HCT116 (cell line): Measurements from ENCODE around the gene DOK6. TPM values are rescaled to one million over a fixed set of nuclear protein-coding genes. Genes with fewer than 3 reads are reported as not detected.

Experiments used
- ATAC-seq: fragments of 200-7000 bp; cut with Tn5 transposase; 2 replicates; pipeline ENCODE4 v1.9.1; 2020; ENCODE audit warnings: mild to moderate bottlenecking, moderate library complexity
- Bru-seq: library from RNA; stranded (reverse); fragments of 400-500 nt; gene quantifications from one replicate; lab custom pipeline; 2021; lab: Mats Ljungman, UMichigan
- BruChase-seq, 2 experiments: library from RNA; stranded (reverse); fragments of 400-500 nt; gene quantifications; one replicate each; lab custom pipeline; 2021; lab: Mats Ljungman, UMichigan
- BruUV-seq: library from RNA; stranded (reverse); fragments of 400-500 nt; replicated peaks from 2 replicates; lab custom pipeline; 2021; lab: Mats Ljungman, UMichigan
- CTCF ChIA-PET: fragments of 300-600 bp; sonication (Branson Sonifier 250); formaldehyde crosslinking; loops from one replicate; lab custom pipeline; 2021; ENCODE audit warnings: antibody characterized with exemption; lab: Charles Lee
- POLR2A ChIA-PET: fragments of 300-600, 350-600 bp; sonication (Branson Sonifier 250); formaldehyde crosslinking; loops from one replicate; lab custom pipeline; 2021; ENCODE audit warnings: antibody characterized with exemption; lab: Charles Lee
- RAD21 ChIA-PET, 2 experiments: fragments of 300-600 bp; sonication (Branson Sonifier 250); formaldehyde crosslinking; loops; one replicate each; lab custom pipeline; 2023; ENCODE audit warnings: low total read pairs in 2 of 2; ENCODE audit not compliant: uncharacterized antibody in 2 of 2, unreplicated experiment in 2 of 2, low non-redundant PET in 1 of 2; lab: Charles Lee
- DNase-seq: peaks from one replicate; pipeline ENCODE4 v3.0.0-alpha.2; 2010; ENCODE audit warnings: low read depth, low spot score
- H2AFZ ChIP-seq: fragments of 200-600 bp; shearing (Covaris generic), sonication (generic); 2 replicates; pipeline ENCODE4 v1.6.1; 2017; ENCODE audit warnings: low read depth, mixed run types, mixed read lengths, antibody characterized with exemption, low read length; ENCODE audit not compliant: poor library complexity, severe bottlenecking
- H3K27ac ChIP-seq: 2 replicates; pipeline ENCODE4 v1.5.1; 2012; ENCODE audit warnings: low read depth, low read length
- H3K27me3 ChIP-seq: fragments of 200-600 bp; sonication (generic); 2 replicates; pipeline ENCODE4 v1.6.1; 2016; ENCODE audit warnings: mixed run types, low read length, mixed read lengths; ENCODE audit not compliant: insufficient read depth
- H3K36me3 ChIP-seq, 2 experiments: fragments of 200-500 bp in 1 of 2; fragments of 200-600 bp in 1 of 2; sonication (Bioruptor generic) in 1 of 2; sonication (generic) in 1 of 2; 2 replicates each; pipeline versions ENCODE4 v1.5.1 to v1.6.1; 2014 to 2016; ENCODE audit warnings: low read length in 2 of 2, inconsistent platforms in 1 of 2, mixed read lengths in 1 of 2, mixed run types in 1 of 2; ENCODE audit not compliant: insufficient read depth in 2 of 2, control insufficient read depth in 1 of 2
- H3K4me1 ChIP-seq, 2 experiments: fragments of 200-600 bp in 1 of 2; sonication (generic) in 1 of 2; 2 replicates each; pipeline versions ENCODE4 v1.5.1 to v1.6.1; 2012 to 2017; ENCODE audit warnings: low read length in 2 of 2, inconsistent platforms in 1 of 2, mild to moderate bottlenecking in 1 of 2, mixed read lengths in 1 of 2, mixed run types in 1 of 2, moderate library complexity in 1 of 2; ENCODE audit not compliant: insufficient read depth in 2 of 2, control insufficient read depth in 1 of 2
- H3K4me2 ChIP-seq: fragments of 200-600 bp; sonication (generic); 2 replicates; pipeline ENCODE4 v1.6.1; 2017; ENCODE audit warnings: mixed run types, low read length, mixed read lengths
- H3K4me3 ChIP-seq, 2 experiments: fragments of 200-600 bp in 1 of 2; sonication (generic) in 1 of 2; replicated peaks in 1 of 2; 2 replicates each; pipeline ENCODE4 v1.5.1; 2011 to 2016; ENCODE audit warnings: low read length in 2 of 2, control low read depth in 1 of 2, low read depth in 1 of 2, mild to moderate bottlenecking in 1 of 2, mixed read lengths in 1 of 2, mixed run types in 1 of 2
- H3K79me2 ChIP-seq: fragments of 200-600 bp; sonication (generic); 2 replicates; pipeline ENCODE4 v1.6.1; 2017; ENCODE audit warnings: mild to moderate bottlenecking, mixed run types, low read length, moderate library complexity, mixed read lengths; ENCODE audit not compliant: insufficient read depth
- H3K9ac ChIP-seq: fragments of 200-600 bp; sonication (generic); 2 replicates; pipeline ENCODE4 v1.6.1; 2016; ENCODE audit warnings: low read length, mixed read lengths
- H3K9me2 ChIP-seq: fragments of 200-600 bp; sonication (generic), shearing (Covaris generic); 2 replicates; pipeline ENCODE4 v1.6.1; 2017; ENCODE audit warnings: mixed run types, mild to moderate bottlenecking, moderate library complexity; ENCODE audit not compliant: insufficient read depth
- H3K9me3 ChIP-seq, 2 experiments: fragments of 200-500 bp in 1 of 2; fragments of 200-600 bp in 1 of 2; sonication (Bioruptor generic) in 1 of 2; sonication (generic) in 1 of 2; 2 replicates each; pipeline ENCODE4 v1.6.1; 2014 to 2017; ENCODE audit warnings: low read length in 2 of 2, mixed read lengths in 2 of 2, inconsistent platforms in 1 of 2, low read depth in 1 of 2, mild to moderate bottlenecking in 1 of 2, mixed run types in 1 of 2, moderate library complexity in 1 of 2; ENCODE audit not compliant: control insufficient read depth in 1 of 2, insufficient read depth in 1 of 2
- H4K20me1 ChIP-seq: fragments of 200-600 bp; sonication (generic), shearing (Covaris generic); 2 replicates; pipeline ENCODE4 v1.6.1; 2017; ENCODE audit warnings: mixed run types, mild to moderate bottlenecking, moderate library complexity; ENCODE audit not compliant: insufficient read depth
- ATF3 ChIP-seq: IDR thresholded peaks from 2 replicates; pipeline ENCODE4 v1.6.1; 2012
- CEBPB ChIP-seq: IDR thresholded peaks from 2 replicates; pipeline ENCODE4 v1.6.1; 2012; ENCODE audit warnings: low read depth
- CTCF ChIP-seq, 3 experiments: fragments of 200-600 bp in 1 of 3; sonication (generic) in 1 of 3; IDR thresholded peaks in 2 of 3; conservative IDR thresholded peaks in 1 of 3; 2 replicates each; pipeline ENCODE4 v1.5.1; 2012 to 2017; ENCODE audit warnings: low read depth in 2 of 3, low read length in 2 of 3, antibody characterized with exemption in 1 of 3, borderline replicate concordance in 1 of 3, control low read depth in 1 of 3, mild to moderate bottlenecking in 1 of 3, mixed read lengths in 1 of 3, mixed run types in 1 of 3, moderate library complexity in 1 of 3; ENCODE audit not compliant: insufficient read depth in 1 of 3
- EGR1 ChIP-seq: IDR thresholded peaks from 2 replicates; pipeline ENCODE4 v1.6.1; 2012; ENCODE audit warnings: low read depth
- EZH2 ChIP-seq: fragments of 200-600 bp; sonication (generic); IDR thresholded peaks from 2 replicates; pipeline ENCODE4 v1.6.1; 2017; ENCODE audit warnings: antibody characterized with exemption, mixed run types
- EZH2phosphoT487 ChIP-seq: fragments of 200-600 bp; IDR thresholded peaks from 2 replicates; pipeline ENCODE4 v1.6.1; 2018; ENCODE audit warnings: antibody characterized with exemption, borderline replicate concordance
- FOSL1 ChIP-seq: IDR thresholded peaks from 2 replicates; pipeline ENCODE4 v1.6.1; 2012; ENCODE audit warnings: low read depth
- JUND ChIP-seq: IDR thresholded peaks from 2 replicates; pipeline ENCODE4 v1.6.1; 2012
- MAX ChIP-seq: IDR thresholded peaks from 2 replicates; pipeline ENCODE4 v1.6.1; 2012
- POLR2A ChIP-seq: IDR thresholded peaks from 2 replicates; pipeline ENCODE4 v1.7.0; 2011; ENCODE audit warnings: borderline replicate concordance; ENCODE audit not compliant: insufficient read depth, insufficient read length; ENCODE audit errors: extremely low read depth
- POLR2AphosphoS5 ChIP-seq: IDR thresholded peaks from 2 replicates; pipeline ENCODE4 v1.6.1; 2011; ENCODE audit warnings: mild to moderate bottlenecking, low read depth, low read length, moderate library complexity
- RAD21 ChIP-seq: IDR thresholded peaks from 2 replicates; pipeline ENCODE4 v1.6.1; 2012; ENCODE audit warnings: low read depth, mild to moderate bottlenecking
- REST ChIP-seq: IDR thresholded peaks from 2 replicates; pipeline ENCODE4 v1.6.1; 2012; ENCODE audit warnings: low read depth
- SP1 ChIP-seq: IDR thresholded peaks from 2 replicates; pipeline ENCODE4 v1.6.1; 2012; ENCODE audit warnings: low read depth
- TCF7L2 ChIP-seq: IDR thresholded peaks from 2 replicates; pipeline ENCODE4 v1.7.0; 2011; ENCODE audit warnings: borderline replicate concordance, inconsistent platforms; ENCODE audit not compliant: insufficient read depth, insufficient read length; ENCODE audit errors: extremely low read depth
- YY1 ChIP-seq: IDR thresholded peaks from 2 replicates; pipeline ENCODE4 v1.6.1; 2011; ENCODE audit warnings: low read length, low read depth, moderate library complexity, mild to moderate bottlenecking; ENCODE audit not compliant: insufficient replicate concordance; ENCODE audit errors: extremely low read depth
- ZBTB33 ChIP-seq: IDR thresholded peaks from 2 replicates; pipeline ENCODE4 v1.6.1; 2011; ENCODE audit warnings: mild to moderate bottlenecking, low read length, moderate library complexity; ENCODE audit not compliant: insufficient replicate concordance; ENCODE audit errors: extremely low read depth
- ZFX ChIP-seq: fragments of 450-650 bp; IDR thresholded peaks from 2 replicates; pipeline ENCODE4 v1.6.1; 2017
- intact Hi-C: fragments of 100-400 bp; cut with micrococcal nuclease; formaldehyde crosslinking; loops from 2 replicates; pipeline ENCODE4 v1.10.0; 2022
- long read RNA-seq: library from polyadenylated mRNA; unstranded; transcript quantifications from one replicate; pipeline ENCODE4 v2.0.0, GENCODE V29; 2021; ENCODE audit not compliant: unreplicated experiment
- polyA plus RNA-seq: library from polyadenylated mRNA; unstranded; fragments of >200 nt; gene quantifications from 2 replicates; pipeline ENCODE4 v1.2.1, GENCODE V29; 2012; ENCODE audit warnings: missing spikeins
- total RNA-seq: library from RNA; stranded (reverse); gene quantifications from one replicate; pipeline ENCODE4 v1.2.1, GENCODE V29; 2021; ENCODE audit not compliant: unreplicated experiment

The DOK6 gene
- total RNA-seq (not detected), Bru-seq, nascent RNA (percentile 1 among the genes with signal in this experiment), BruChase-seq, experiment 1, labeled RNA remaining after a 6-hour chase (percentile 1 among the genes with signal in this experiment), BruChase-seq, experiment 2, labeled RNA remaining after a 2-hour chase (percentile 0 among the genes with signal in this experiment)
- polyA plus RNA-seq: under 0.01 and 0.01 TPM in 2 replicates
- long read RNA-seq: 0 reads

- H3K4me2 ChIP-seq: no peak within 1 kb of the TSS
- H4K20me1 ChIP-seq: no peaks in the 10 kb centered on the region
- no peak within 1 kb of the TSS for H2AFZ ChIP-seq
- H3K36me3 ChIP-seq: no peaks in the 10 kb centered on the region
- no peaks in the 10 kb centered on the region for H3K9me2 ChIP-seq
- H3K4me1 ChIP-seq: no peaks in the 10 kb centered on the region; a peak in 1 of 4 replicates
- ChIA-PET POLR2A (no interaction called here), CTCF (no interaction called here), RAD21 (no interaction called here)
- TF ChIP-seq REST (no peak), ATF3 (no peak), EZH2 (no peak), EGR1 (no peak), MAX (no peak), CEBPB (no peak), YY1 (no peak), ZFX (no peak), RAD21 (no peak), EZH2phosphoT487 (no peak), TCF7L2 (no peak), SP1 (no peak), POLR2AphosphoS5 (no peak), CTCF (IDR thresholded peaks at IDR 0.05 in 2 of 3, conservative IDR thresholded peaks at IDR 0.05 in 1 of 3; ENCODE audit: borderline replicate concordance in 1 of 3, insufficient read depth in 1 of 3, low read depth in 2 of 3, low read length in 2 of 3) (no peak), POLR2A (no peak), ZBTB33 (no peak), JUND (no peak), FOSL1 (no peak)
- no peaks in the 10 kb centered on the region for H3K27me3 ChIP-seq
- intact Hi-C loops: no loop called here
- H3K4me3 ChIP-seq: no peak within 1 kb of the TSS
- no peak within 1 kb of the TSS for H3K9ac ChIP-seq
- H3K27ac ChIP-seq: no peak within 1 kb of the TSS
- no peaks in the 10 kb centered on the region for H3K79me2 ChIP-seq
- no TSS peak for BruUV-seq
- DNase-seq: no peak
- H3K9me3 ChIP-seq: no peaks in the 10 kb centered on the region
- ATAC-seq: no peak
These were observed at the start of gene DOK6 for GRCh38 chr18:69400253-69400975. DOK6 (plus strand) TSS chr18:69400888.
